ENCODE measurements around the gene XKR7.
"Not testable (repeated sequence)": the region's sequence is repeated elsewhere in the genome, so short reads cannot be mapped to it uniquely, and the experiment has no call there.

The XKR7 gene

DNA sequence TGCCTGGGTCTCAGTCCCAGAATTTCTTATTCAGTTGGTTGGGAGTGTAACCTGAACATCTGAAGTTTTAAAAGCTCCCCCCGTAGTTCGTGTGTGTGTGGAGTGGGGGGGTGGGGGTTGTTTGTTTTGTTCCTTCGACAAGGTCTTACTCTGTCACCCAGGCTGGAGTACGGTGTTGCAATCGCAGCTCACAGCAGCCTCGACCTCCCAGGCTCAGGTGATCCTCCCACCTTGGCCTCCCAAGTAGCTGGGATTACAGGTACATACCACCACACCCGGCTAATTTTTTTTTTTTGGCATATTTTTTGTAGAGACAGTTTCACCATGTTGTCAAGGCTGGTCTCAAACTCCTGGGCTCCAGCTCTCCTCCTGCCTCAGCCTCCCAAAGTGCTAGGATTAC is 45.4 kb downstream of the XKR7 start:
- no peak for DNase-seq (ENCODE audit: low read depth)

DNA sequence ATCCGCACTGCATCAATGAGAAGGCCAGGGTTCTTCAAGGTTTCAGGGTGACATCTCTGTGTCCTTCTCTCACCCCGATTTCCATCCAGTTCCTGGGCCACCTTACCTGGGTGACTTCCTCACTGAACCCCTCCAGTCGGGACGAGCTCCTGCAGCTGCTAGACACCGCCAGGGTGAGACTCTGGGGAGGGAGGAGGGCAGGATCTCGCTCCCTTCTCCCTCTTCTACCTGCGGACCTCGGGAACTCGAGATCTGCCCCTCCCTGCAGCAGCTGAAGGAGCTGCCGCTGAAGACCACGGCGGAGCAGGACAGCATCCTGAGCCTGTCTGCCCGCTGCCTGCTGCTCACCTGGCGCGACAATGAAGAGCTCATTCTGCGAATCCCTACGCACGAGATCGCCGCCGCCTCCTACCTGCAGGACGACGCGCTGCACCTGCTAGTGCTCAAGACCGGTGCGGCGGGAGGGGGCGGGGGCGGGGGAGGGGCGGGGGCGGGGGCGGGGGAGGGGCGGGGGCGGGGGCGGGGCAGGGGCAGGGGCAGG is 49.8 kb downstream of the XKR7 start:
- peak; percentile 20 for DNase-seq (ENCODE audit: low read depth)

DNA sequence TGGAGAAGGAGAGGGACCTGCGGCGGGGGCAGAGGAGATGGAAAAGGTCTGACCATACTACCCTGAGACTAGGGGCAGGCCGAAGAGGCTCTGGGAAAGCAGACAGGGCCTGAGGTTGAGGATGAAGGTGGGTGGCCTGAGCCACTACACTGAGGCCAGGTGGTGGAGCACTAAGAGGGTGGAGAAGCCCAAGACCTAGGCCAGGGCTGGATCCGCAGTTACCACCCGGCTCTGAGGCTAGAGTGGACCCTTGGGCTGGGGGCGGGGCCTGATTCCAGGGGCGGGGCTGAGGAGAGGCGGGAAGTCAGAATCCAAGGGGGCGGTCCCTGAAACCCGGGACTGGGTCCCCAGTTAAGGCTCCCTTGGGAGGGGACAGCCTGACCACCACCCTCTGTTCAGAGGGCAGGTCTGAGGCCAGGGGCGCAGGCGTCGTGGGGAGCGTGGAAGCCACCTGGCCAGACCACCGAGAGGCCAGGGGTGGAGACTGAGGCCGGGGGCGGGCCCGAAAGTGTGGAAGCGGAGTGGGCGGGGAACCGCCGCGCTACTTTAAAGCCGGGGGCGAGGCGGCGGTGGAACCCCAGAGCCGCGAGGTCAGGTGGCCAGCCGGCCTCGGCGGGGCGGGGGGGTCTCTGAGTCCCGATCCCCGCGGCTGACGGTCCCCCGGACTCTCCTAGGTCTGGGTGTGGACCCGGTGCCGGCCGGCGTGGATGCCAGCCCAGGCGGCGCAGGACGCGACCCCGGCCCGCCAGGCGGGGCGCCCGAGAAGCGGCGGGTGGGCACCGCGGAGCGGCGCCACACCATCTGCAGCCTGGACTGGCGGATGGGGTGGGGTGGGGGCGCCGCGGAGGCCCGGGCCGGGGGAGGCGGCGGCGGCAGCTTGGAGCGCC is 50.6 kb downstream of the XKR7 start:
- DNase-seq (ENCODE audit: low read depth) = peak; percentile 17

DNA sequence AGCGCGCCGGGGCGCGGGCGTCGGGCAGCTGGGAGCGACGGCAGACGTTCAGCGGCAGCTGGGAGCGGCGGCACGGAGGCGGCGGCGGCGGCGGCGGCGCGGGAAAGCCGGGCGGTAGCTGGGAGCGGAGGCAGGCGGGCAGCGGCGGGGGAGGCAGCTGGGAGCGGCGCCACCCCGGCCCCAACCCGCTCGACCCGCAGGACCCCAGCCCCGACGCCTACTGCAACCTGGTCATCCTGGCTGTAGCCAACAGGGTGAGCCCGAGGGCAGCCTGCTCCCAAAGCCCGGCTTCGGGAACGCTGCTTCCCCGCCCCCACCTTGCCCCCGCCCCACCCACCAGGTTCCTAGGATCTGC is 51.2 kb downstream of the XKR7 start:
- DNase-seq (ENCODE audit: low read depth) = no peak

DNA sequence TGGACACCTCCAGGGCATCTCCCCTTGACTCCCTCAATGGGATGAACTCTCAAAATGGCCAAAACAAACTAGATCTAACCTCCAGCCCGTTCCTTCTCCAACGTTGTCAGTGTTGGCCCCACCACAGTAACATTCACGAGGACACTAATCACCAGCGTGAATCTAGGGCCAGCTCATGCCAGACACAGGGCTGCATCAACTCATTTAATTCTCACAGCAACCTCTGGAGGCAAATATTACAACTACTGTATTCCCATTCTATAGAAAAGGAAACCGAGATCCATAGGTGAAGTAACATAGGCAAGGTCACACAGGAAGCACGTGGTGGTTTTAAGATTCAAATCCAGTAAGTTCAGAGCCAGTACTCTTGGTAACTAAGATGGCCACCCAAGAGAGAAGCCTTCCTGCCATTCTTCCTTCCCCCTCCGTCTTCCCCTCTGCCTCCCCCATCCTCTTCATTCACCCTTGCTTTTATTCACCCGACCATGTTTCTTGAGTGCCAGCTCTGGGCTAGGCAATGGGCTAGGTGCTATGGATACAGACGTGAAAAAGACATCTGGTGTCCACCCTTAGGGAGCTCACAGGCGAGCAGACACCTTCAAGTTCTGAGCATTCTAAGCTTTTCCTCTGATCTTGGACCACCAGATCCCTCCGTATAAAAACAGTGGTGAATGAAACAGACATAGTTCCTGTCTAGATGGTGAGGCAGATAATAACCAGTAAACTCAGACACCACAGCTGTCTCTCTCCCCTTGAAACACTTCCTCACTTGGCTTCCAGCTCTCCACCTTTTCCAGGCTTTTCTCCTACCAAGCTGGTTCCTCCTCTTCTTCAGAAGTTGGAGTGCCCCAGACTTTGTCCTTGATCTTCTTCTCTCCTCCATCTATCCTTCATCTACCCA is 51.9 kb downstream of the XKR7 start:
- DNase-seq (ENCODE audit: low read depth) = no peak

DNA sequence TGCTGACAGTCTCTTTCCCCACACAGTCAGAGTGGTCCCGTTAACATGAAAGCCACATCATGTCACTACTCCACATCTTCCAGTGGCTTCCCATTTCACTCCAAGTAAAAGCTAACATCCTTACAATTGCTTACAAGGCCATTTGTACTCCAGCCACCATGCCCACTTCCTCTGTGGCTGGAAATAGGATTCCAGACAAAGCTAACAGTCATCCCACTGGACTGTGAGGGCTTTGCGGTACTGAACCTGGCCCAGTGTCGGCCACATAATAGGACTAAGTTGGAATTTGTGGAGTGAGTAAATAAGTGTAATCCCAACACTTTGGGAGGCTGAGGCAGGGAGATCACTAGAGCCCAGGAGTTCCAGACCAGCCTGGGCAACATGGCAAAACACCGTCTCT is 53.1 kb downstream of the XKR7 start:
- DNase-seq (ENCODE audit: low read depth) = no peak

DNA sequence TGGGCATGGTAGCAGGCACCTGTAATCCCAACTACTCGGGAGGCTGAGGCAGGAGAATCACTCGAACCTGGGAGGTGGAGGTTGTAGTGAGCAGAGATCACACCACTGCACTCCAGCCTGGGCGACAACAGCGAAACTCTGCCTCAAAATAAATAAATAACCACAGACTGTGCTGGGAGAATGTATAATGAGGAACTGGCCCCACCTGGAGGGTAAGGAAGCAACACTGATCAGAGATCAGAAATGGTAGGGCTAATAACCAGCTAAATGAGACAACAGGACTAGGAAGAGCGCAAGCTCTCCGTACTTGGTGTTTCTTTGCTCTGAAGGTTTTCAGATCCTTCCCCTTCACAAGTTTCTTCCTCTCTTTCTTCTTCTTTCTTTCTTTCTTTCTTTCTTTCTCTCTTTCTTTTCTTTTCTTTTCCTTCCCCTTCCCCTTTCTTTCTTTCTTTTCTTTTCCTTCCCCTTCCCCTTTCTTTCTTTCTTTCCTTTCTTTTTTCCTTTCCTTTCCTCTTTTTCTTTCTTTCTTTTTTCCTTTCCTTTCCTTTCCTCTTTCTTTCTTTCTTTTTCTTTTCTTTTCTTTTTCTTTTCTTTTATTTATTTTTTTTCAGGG is 56.8 kb downstream of the XKR7 start:
- no peak for DNase-seq (ENCODE audit: low read depth)

DNA sequence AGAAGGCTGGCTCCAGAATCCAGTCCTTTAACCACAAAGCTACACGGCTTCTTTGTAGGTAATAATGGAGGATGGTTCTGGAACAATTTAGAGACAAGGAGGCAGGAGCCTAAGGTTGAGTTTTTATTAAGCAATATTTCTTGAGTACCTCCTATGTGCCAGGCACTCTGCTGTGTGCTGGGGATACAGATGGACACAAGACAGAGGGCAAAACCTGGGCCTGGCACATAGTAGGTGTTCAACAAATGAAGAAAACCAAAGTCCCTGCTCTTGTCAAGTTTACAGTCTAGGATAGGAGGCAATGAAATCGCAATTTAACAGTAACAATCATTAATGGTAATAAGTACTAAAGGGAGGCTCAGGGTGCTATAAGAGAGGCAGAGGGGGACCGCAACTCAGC is 59.7 kb downstream of the XKR7 start:
- no peak for DNase-seq (ENCODE audit: low read depth)

DNA sequence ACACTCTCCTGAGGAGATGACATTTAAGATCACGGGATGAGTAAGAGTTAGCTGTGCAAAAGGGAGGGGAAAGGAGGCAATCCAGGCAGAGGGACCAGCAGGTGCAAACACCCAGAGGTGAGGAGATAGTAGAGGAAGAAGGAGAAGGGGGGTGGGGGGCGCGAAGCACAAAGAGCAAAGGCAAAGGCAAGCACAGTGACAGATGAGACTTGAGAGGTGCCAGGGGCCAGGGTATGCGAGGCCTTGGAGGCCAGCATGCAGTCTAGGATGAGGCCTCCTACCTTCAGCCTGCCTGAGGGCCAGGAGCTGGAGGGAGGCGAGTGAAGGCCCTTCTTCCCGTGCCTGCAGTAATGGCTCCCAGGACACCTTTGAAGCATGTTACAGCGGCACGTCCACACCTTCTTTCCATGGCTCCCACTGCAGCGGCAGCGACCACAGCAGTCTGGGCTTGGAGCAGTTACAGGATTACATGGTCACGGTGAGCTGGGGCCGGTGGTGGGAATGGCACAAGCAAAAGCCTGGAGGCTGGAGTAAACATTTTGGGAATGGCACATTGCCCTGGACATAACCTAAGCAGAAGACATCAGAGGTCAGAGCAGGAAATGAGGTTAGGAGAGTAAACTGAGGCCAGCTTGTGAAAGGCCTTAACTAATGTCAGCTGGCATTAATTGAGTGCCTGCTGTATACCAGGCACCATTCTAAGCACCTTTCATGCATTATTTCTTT is 60.9 kb downstream of the XKR7 start:
- DNase-seq (ENCODE audit: low read depth) = no peak

DNA sequence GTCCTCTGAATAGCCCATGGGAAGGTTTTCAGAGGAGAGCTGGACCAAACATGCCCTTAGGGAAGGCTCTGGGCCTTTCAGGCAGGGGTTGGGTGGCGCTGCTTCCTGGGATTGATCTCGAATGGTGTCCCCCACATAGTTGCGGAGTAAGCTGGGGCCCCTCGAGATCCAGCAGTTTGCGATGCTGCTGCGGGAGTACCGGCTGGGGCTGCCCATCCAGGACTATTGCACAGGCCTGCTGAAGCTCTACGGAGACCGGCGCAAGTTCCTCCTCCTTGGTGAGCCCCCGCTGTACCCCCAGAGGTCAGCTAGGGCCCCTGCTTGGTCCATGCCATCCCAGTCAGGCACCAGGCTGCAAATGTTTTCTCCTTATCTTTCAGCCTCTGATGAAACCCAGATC is 61.6 kb downstream of the XKR7 start:
- DNase-seq (ENCODE audit: low read depth) = no peak

DNA sequence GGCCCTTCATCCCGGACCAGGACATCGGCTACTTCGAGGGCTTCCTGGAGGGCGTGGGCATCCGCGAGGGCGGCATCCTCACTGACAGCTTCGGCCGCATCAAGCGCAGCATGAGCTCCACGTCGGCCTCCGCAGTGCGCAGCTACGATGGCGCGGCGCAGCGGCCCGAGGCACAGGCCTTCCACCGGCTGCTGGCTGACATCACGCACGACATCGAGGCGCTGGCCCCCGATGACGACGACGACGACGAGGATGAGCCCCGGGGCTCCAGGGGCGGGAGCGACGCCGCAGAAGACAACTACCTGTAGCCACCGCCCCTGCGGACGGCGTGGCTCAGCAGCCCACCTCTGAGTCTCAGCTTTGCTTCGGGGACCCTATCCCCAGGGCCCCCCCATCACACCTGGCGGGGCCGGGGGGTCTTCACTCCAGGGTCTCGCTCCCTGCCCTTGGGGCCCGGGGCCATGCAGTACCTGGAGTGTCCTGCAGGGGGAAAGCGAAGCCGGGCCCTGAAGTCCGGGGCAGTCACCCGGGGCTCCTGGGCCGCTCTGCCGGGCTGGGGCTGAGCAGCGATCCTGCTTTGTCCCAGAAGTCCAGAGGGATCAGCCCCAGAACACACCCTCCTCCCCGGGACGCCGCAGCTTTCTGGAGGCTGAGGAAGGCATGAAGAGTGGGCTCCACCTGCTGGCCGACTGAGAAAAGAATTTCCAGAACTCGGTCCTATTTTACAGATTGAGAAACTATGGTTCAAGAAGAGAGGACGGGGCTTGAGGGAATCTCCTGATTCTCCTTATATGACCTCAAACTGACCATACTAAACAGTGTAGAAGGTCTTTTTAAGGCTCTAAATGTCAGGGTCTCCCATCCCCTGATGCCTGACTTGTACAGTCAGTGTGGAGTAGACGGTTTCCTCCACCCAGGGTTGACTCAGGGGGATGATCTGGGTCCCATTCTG is 63.3 kb downstream of the XKR7 start:
- peak; percentile 17 for DNase-seq (ENCODE audit: low read depth)

DNA sequence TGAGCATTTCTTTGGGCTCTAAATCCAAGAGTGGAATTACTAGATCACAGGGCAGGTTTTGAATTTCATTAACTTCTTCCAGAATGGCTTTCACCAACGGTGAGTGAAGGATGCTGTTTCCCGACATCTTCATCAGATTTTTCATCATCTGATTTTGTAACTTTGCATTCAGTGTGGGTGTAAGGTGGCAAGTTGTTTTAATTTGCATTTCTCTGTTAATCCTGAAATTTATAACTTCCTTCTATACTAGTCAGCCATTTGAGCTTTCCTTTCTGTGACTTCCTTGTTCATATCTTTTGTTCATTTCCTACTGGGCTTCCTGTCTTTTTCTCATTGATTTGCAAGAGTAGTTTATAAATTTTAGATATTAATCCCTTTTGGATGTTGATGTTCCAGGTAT is 65.4 kb downstream of the XKR7 start:
- no peak for DNase-seq (ENCODE audit: low read depth)

DNA sequence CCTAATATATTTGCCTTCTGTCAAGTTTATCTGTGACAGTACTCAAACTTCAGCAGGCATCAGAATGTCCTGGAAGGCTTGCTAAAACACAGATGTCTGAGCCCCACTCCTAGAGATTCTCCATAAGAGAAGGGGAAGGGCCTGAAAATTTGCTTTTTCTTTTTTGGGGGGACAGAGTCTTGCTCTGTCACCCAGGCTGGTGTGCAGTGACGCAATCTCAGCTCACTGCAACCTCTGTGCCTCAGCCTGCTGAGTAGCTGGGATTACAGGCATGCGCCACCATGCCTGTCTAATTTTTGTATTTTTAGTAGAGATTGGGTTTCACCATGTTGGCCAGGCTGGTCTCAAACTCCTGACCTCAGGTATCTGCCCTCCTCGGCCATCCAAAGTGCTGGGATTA is 65.8 kb downstream of the XKR7 start:
- not testable (repeated sequence) for DNase-seq (ENCODE audit: low read depth)

DNA sequence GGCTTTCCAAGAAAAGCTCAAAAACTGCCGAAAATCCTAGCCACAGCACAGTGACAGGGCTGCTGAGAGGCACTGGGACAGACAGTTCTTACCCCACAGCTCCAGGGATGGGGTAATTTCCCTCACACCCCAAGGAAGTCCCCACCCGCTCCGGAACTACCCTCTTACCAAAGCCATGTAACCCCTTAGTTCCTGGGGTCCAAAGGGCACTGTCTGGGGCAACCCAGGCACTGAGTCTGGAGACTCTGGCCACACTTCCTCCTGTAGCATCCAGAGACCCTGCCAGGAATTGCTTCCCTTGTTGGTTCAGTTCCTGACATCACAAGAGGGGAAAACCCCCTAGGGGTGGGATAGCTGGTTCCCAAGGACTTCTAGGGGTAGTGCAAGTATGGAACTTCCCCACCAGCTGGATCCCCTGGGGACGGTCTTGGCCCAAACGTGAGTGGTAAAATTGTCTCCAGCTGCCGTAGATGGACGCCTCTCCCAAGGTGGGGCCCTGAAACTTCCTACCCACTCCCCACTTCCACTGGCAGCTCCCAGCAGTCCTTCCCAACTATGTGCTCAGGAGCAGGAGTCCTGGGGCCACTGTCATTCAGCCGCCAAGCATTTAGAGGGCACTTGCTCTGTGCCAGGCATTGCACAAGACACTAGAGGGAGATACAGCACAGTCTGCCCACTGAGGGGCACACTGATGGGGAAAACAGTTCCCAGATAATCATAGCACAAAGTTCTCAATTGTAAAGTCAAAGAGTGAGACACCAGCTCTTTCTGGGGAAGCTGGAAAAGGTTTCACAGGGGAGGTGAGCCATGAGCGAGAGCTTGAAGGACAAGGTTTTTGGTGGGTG is 66.9 kb downstream of the XKR7 start:
- no peak for DNase-seq (ENCODE audit: low read depth)

DNA sequence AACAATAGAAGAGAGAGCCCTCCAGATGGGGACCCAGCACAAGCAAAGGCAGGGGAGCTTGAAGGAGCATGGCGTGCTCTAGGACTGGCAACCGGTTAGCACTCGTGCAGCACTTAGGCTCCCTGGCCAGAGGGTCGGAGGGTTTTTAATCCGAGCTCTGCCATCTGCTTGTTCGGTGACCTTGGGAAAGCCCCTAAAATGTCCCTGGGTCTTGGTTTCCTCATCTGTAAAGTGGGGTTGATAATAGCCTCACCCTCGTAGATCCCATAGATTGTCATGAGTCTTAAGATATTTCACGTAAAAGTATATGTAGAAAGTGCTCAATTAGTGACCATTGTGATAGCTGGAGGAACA is 67.5 kb downstream of the XKR7 start:
- no peak for DNase-seq (ENCODE audit: low read depth)

DNA sequence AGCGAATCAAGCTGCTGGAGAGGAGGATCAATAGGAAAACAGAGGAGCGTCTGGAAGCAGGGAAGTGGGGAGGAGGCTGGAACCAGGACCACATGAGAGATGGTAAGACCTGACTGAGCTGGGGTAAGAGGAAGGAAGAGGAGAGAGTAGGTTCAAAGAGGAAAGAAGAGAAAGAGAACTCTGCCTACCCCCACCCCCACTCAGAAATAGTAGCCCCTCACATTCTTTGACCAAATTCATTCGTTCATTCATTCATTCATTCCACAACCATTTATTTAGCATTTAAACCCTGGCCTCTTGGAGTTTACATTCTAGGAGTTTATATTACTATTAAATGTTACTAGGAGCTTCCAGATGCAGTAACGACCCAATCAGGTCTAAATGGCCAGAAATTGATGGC is 68.3 kb downstream of the XKR7 start:
- no peak for DNase-seq (ENCODE audit: low read depth)

DNA sequence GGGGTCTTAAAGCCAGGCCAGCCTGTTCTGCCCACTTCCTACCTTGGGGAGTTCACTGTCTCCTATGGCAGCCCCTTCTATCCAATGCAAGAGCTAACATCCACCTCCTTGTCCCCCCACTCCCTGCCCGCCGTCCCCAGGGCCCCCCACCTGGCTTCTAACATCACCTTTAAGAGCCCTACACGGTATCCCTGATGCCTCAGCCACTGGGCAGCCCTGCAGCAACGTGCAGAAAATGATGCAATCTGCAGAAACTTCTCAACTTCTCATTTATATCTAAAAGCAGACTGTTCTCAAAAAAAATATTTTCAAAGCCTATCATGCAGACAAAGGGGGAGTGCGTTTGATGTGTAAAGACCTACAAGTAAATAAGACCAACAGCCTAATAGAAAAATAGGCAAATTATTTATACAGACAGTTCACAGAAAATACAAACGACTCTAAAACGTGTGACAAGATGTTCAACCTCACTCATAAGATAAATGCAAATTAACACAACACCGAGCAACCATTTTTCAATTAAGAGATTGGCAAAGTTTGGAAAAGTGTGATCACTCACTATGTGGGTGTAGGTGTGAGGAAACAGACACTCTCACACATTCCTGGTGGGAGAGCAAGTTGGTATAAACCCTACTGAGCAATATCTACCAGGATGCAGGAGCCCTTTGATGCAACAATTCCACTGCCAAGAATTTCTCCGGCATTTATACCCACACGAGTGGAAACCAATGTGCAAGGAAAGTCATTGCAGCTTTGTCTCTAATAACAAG is 69.0 kb downstream of the XKR7 start:
- no peak for DNase-seq (ENCODE audit: low read depth)

DNA sequence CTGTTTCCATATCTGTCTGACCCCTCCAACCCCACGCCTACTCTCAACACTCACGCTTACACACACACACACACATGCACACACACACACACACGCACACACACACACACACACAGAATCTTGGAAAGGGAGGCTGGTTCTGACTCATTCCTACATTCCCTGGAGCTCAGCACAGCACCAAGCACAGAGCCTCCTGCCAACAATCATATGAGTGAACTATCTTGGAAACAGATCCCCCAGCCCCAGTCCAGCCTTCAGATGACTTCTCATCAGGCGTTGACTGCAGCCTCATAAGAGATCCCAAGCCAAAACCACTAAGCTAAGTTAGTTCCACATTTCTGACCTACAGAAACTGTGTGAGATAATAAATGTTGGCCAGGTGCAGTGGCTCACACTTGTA is 70.0 kb downstream of the XKR7 start:
- no peak for DNase-seq (ENCODE audit: low read depth)

Measured in stimulated activated CD8-positive, alpha-beta memory T cell treated with anti-CD3 and anti-CD28 coated beads, Interleukin-12 subunit alpha, Interleukin-12 subunit beta, amount 100 ng/mL, for 1 hour (primary cell).